Calu3 (cell line): ENCODE results near the gene NEURL2. TPM values are rescaled to one million over a fixed set of nuclear protein-coding genes. Genes with fewer than 3 reads are reported as not detected.

ENCODE experiments used
- BruUV-seq: library from RNA; stranded (reverse); fragments of 400-500 nt; replicated peaks from 2 replicates; lab custom pipeline; 2021; lab: Mats Ljungman, UMichigan
- CTCF ChIA-PET: fragments of 300-600 bp; sonication (Branson Sonifier 250); formaldehyde crosslinking; loops from one replicate; lab custom pipeline; 2022; ENCODE audit warnings: antibody characterized with exemption; lab: Charles Lee
- DNase-seq: peaks from one replicate; pipeline ENCODE4 v3.0.0; 2022
- H3K27ac Mint-ChIP-seq: one replicate; pipeline ENCODE4 v1.8.0; 2022; ENCODE audit warnings: mixed read lengths; ENCODE audit not compliant: unreplicated experiment
- H3K27me3 Mint-ChIP-seq: one replicate; pipeline ENCODE4 v1.8.0; 2022; ENCODE audit warnings: mixed read lengths; ENCODE audit not compliant: unreplicated experiment
- H3K36me3 Mint-ChIP-seq: one replicate; pipeline ENCODE4 v1.8.0; 2022; ENCODE audit warnings: mild to moderate bottlenecking, moderate library complexity, mixed read lengths; ENCODE audit not compliant: insufficient read depth, unreplicated experiment
- H3K4me1 Mint-ChIP-seq: one replicate; pipeline ENCODE4 v1.8.0; 2022; ENCODE audit warnings: mild to moderate bottlenecking, low read depth, mixed read lengths; ENCODE audit not compliant: unreplicated experiment
- H3K4me3 Mint-ChIP-seq: one replicate; pipeline ENCODE4 v1.8.0; 2022; ENCODE audit warnings: mild to moderate bottlenecking, low read depth, moderate library complexity, mixed read lengths; ENCODE audit not compliant: unreplicated experiment
- H3K9me3 Mint-ChIP-seq: one replicate; pipeline ENCODE4 v1.8.0; 2022; ENCODE audit warnings: low read depth, mixed read lengths; ENCODE audit not compliant: unreplicated experiment
- CTCF ChIP-seq: fragments of 200-600 bp; IDR thresholded peaks from one replicate; pipeline ENCODE4 v1.8.0; 2022; ENCODE audit warnings: antibody characterized with exemption; ENCODE audit not compliant: unreplicated experiment
- intact Hi-C: fragments of 100-400 bp; cut with micrococcal nuclease; formaldehyde crosslinking; loops from one replicate; pipeline ENCODE4 v1.10.0; 2022; ENCODE audit not compliant: unreplicated experiment
- total RNA-seq: library from RNA; stranded (reverse); gene quantifications from 2 replicates; pipeline ENCODE4 v1.2.3, GENCODE V29; 2022

Gene NEURL2
- total RNA-seq, 1 experiment from 2014 or later = 6.8 TPM

GRCh38 chr20:45857882-45858216 is 33.2 kb downstream of the NEURL2 start:
- TF ChIP-seq CTCF = no peak
- Mint-ChIP-seq H3K4me1 (peaks cover 38% of the 10 kb centered on the region), H3K4me3 (peak overlapping the region; percentile 94), H3K9me3 (peaks cover 3% of the 10 kb centered on the region), H3K36me3 (peaks cover 26% of the 10 kb centered on the region), H3K27me3 (no peaks in the 10 kb centered on the region), H3K27ac (peak overlapping the region; percentile 79)
- intact Hi-C loops = no loop called here
- no peak for DNase-seq
- CTCF ChIA-PET = interaction anchor here (0.6 kb wide), 1 partner anchor 517 kb away, joined by 3 read pairs; no protein-coding TSS in a partner anchor
- BruUV-seq = no TSS peak

GRCh38 chr20:45857114-45857881 is 33.7 kb downstream of the NEURL2 start, which contains the start of the genes ACOT8 and ZSWIM3:
TSS of gene ACOT8 (minus strand) at chr20:45857392. CDS start at chr20:45857315, 77 bp downstream.
TSS of gene ZSWIM3 (plus strand) at chr20:45857614. CDS start at chr20:45857826, 212 bp downstream.
- Mint-ChIP-seq H3K4me1 (peaks cover 38% of the 10 kb centered on the region), H3K27ac (peak within 1 kb of the TSS; percentile 79), H3K9me3 (peaks cover 3% of the 10 kb centered on the region), H3K4me3 (peak within 1 kb of the TSS; percentile 94), H3K36me3 (peaks cover 26% of the 10 kb centered on the region), H3K27me3 (no peaks in the 10 kb centered on the region)
- intact Hi-C loops = no loop called here
- CTCF ChIA-PET = interaction anchor here (0.6 to 1.5 kb wide), 4 partner anchors 10 to 517 kb away, joined by 3 to 6 read pairs (median 4); partner anchors contain the start of gene ZSWIM1
- TF ChIP-seq CTCF = no peak
- peak; percentile 99 for DNase-seq
- no TSS peak for BruUV-seq

GRCh38 chr20:45853484-45853883 is 37.5 kb downstream of the NEURL2 start:
- Mint-ChIP-seq H3K4me1 (peaks cover 8% of the 10 kb centered on the region), H3K27ac (no peak overlapping the region), H3K36me3 (peaks cover 26% of the 10 kb centered on the region), H3K27me3 (no peaks in the 10 kb centered on the region), H3K9me3 (no peaks in the 10 kb centered on the region), H3K4me3 (no peak overlapping the region)
- CTCF ChIA-PET = no interaction called here
- no peak for TF ChIP-seq CTCF
- BruUV-seq = no TSS peak
- intact Hi-C loops = no loop called here
- no peak for DNase-seq

- Mint-ChIP-seq H3K4me3 (no peak overlapping the region), H3K9me3 (no peaks in the 10 kb centered on the region), H3K36me3 (peaks cover 14% of the 10 kb centered on the region), H3K27ac (no peak overlapping the region), H3K4me1 (no peaks in the 10 kb centered on the region), H3K27me3 (no peaks in the 10 kb centered on the region)
- intact Hi-C loops = no loop called here
- BruUV-seq = no TSS peak
- CTCF ChIA-PET = interaction anchor here (0.7 kb wide), 1 partner anchor 568 kb away, joined by 3 read pairs; no protein-coding TSS in a partner anchor
- TF ChIP-seq CTCF = no peak
- no peak for DNase-seq
Measured at GRCh38 chr20:45852326-45852725, 38.7 kb downstream of the NEURL2 start.
